ENCODE measurements around the gene OGFRL1. TPM values are rescaled to one million over a fixed set of nuclear protein-coding genes. Genes with fewer than 3 reads are reported as not detected.

Gene OGFRL1
- total RNA-seq, 2 donors from 2014 or later = 26.9 to 30.5 TPM

GRCh38 chr6:71292001-71292400, 3.4 kb downstream of the OGFRL1 start:
- no peaks in the 10 kb centered on the region for H3K27me3 ChIP-seq (replicated peaks; ENCODE audit: insufficient read depth)
- ATAC-seq (ENCODE audit: insufficient number of reproducible peaks, low FRiP score, low read depth) = no peak
- H3K4me1 ChIP-seq (ENCODE audit: control insufficient read depth in 1 of 2, low read depth in 2 of 2) = peaks cover 9 to 46% of the 10 kb centered on the region in 2 donors
- H3K36me3 ChIP-seq = no peaks in the 10 kb centered on the region
- TF ChIP-seq, protein P1, sequence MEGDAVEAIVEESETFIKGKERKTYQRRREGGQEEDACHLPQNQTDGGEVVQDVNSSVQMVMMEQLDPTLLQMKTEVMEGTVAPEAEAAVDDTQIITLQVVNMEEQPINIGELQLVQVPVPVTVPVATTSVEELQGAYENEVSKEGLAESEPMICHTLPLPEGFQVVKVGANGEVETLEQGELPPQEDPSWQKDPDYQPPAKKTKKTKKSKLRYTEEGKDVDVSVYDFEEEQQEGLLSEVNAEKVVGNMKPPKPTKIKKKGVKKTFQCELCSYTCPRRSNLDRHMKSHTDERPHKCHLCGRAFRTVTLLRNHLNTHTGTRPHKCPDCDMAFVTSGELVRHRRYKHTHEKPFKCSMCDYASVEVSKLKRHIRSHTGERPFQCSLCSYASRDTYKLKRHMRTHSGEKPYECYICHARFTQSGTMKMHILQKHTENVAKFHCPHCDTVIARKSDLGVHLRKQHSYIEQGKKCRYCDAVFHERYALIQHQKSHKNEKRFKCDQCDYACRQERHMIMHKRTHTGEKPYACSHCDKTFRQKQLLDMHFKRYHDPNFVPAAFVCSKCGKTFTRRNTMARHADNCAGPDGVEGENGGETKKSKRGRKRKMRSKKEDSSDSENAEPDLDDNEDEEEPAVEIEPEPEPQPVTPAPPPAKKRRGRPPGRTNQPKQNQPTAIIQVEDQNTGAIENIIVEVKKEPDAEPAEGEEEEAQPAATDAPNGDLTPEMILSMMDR (IDR thresholded peaks at IDR 0.05) = no peak
- DNase-seq (ENCODE audit: low spot score) = no peak
- no peaks in the 10 kb centered on the region for H3K9me3 ChIP-seq
- no peak overlapping the region for H3K4me3 ChIP-seq
- no peak overlapping the region for H3K27ac ChIP-seq

DNA sequence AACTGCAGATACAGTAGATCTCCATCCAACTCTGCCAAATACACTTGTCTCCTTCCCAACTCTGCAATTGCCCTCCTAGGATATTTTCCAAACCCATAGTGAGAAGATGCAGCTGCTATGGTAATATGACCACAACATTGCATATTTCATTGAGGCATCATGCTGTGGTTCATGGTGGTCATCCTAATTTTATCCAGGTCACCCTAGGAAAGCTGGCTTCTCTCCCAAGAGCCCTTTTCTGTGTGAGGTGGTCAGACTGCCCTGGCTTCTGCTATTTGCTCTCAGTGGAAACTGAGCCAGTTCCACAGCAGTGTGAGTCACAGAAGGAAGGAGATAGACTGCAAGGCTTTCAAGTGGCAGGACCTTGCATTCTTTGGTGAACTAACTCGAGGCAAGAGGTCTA, 5.5 kb downstream of the OGFRL1 start:
- no peak for DNase-seq (ENCODE audit: low spot score)
- ATAC-seq (ENCODE audit: insufficient number of reproducible peaks, low FRiP score, low read depth) = no peak
- H3K27ac ChIP-seq = no peak overlapping the region

DNA sequence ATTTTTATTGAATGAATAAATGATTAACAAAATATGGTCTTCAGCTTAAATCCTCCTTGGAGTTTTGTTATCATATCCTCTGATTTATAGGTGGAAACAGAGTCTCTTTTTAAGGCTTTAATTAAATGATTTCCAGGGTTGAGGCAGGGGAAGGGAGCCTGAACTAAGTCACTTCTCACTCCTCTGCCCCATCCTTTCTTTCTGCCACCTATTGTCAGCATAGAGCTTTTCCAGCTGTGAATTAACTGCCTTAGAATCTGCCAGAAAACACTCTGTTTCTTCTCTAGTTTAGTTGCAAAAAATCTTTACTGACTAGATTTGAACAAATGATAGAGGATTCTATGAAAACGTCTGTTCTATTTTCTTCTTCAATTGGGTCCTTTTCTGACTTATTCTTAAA, 9.8 kb downstream of the OGFRL1 start:
- ATAC-seq (ENCODE audit: insufficient number of reproducible peaks, low FRiP score, low read depth) = no peak
- H3K4me3 ChIP-seq = no peak overlapping the region
- no peak overlapping the region for H3K27ac ChIP-seq
- peaks cover 7 to 13% of the 10 kb centered on the region in 2 donors for H3K4me1 ChIP-seq (ENCODE audit: control insufficient read depth in 1 of 2, low read depth in 2 of 2)
- TF ChIP-seq, protein P1 (IDR thresholded peaks at IDR 0.05) = no peak
- H3K9me3 ChIP-seq = no peaks in the 10 kb centered on the region
- H3K27me3 ChIP-seq (replicated peaks; ENCODE audit: insufficient read depth) = no peaks in the 10 kb centered on the region
- DNase-seq (ENCODE audit: low spot score) = no peak
- H3K36me3 ChIP-seq = no peaks in the 10 kb centered on the region

More for the DNA sequence above, 5.5 kb downstream of the OGFRL1 start:
- no peaks in the 10 kb centered on the region for H3K27me3 ChIP-seq (replicated peaks; ENCODE audit: insufficient read depth)
- no peaks in the 10 kb centered on the region for H3K36me3 ChIP-seq
- H3K4me1 ChIP-seq (ENCODE audit: control insufficient read depth in 1 of 2, low read depth in 2 of 2) = peaks cover 9 to 39% of the 10 kb centered on the region in 2 donors
- TF ChIP-seq, protein P1 (IDR thresholded peaks at IDR 0.05) = no peak
- H3K4me3 ChIP-seq = no peak overlapping the region
- H3K9me3 ChIP-seq = no peaks in the 10 kb centered on the region

DNA sequence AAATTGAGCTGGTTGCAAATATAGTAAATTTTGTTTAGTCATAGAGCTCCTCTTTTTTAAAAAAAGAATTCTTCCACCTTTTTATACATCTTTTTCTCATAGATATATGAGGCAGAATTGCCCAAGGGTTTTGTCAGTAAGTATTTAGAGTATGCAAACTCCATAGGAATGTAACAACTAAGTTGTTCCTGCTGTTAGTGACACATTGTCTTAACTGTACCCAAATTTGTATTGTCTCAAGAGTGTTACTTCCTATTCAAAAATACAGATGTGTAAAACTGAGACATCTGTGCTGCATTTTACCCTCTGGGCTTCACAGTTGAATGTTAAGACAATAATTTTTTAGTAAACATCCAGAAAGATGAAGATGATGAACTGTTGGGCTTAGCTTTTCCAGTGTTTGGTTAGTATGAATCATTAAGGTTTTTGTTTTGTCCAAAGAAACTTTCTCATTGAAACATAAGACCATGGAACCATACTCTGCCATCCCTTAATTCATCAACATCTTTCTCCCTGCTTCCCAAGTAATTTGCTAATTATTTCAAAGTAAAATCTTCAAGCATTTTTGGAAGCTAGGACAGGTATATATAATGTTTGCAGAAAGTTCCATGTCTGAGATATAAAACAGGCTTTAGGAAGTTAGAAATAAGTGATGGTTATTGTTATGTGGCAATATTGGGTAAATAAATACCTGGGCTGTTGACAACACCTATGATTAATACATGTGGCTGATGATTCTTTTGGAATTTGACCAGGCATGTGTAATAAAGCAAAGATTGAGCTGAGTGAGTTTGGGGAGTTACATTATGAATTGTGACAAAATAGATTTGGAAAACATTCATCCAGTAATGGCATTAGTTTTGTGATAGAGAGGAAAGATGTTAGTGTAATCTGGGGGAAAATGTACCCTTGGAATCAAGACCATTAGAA, 11.2 kb downstream of the OGFRL1 start:
- no peaks in the 10 kb centered on the region for H3K36me3 ChIP-seq
- H3K4me1 ChIP-seq (ENCODE audit: control insufficient read depth in 1 of 2, low read depth in 2 of 2) = peaks cover 0 to 4% of the 10 kb centered on the region in 2 donors
- H3K27me3 ChIP-seq (replicated peaks; ENCODE audit: insufficient read depth) = no peaks in the 10 kb centered on the region
- no peaks in the 10 kb centered on the region for H3K9me3 ChIP-seq
- no peak overlapping the region for H3K4me3 ChIP-seq
- DNase-seq (ENCODE audit: low spot score) = no peak
- TF ChIP-seq, protein P1 (IDR thresholded peaks at IDR 0.05) = no peak
- no peak overlapping the region for H3K27ac ChIP-seq
- no peak for ATAC-seq (ENCODE audit: insufficient number of reproducible peaks, low FRiP score, low read depth)

GRCh38 chr6:71300561-71301168, 12.1 kb downstream of the OGFRL1 start:
- TF ChIP-seq, protein P1 (IDR thresholded peaks at IDR 0.05) = no peak
- Histone ChIP-seq H3K9me3 (no peaks in the 10 kb centered on the region), H3K4me3 (no peak overlapping the region), H3K27ac (no peak overlapping the region), H3K4me1 (ENCODE audit: control insufficient read depth in 1 of 2, low read depth in 2 of 2) (no peaks in the 10 kb centered on the region), H3K27me3 (replicated peaks; ENCODE audit: insufficient read depth) (no peaks in the 10 kb centered on the region), H3K36me3 (no peaks in the 10 kb centered on the region)
- DNase-seq (ENCODE audit: low spot score) = no peak
- ATAC-seq (ENCODE audit: insufficient number of reproducible peaks, low FRiP score, low read depth) = no peak
